BLaER1 (cell line): Measurements from ENCODE around the gene ADRM1.
A peak's percentile ranks its signal among the peaks of the same experiment; 100 is the strongest.

Experiments used
- H3K27ac ChIP-seq: shearing (Covaris generic); formaldehyde crosslinking; 2 replicates; pipeline ENCODE4 v1.8.1; 2022
- H3K27me3 ChIP-seq: shearing (Covaris generic); formaldehyde crosslinking; 2 replicates; pipeline ENCODE4 v1.8.1; 2022
- H3K36me3 ChIP-seq: shearing (Covaris generic); formaldehyde crosslinking; 2 replicates; pipeline ENCODE4 v1.8.1; 2022
- H3K4me1 ChIP-seq: shearing (Covaris generic); formaldehyde crosslinking; 2 replicates; pipeline ENCODE4 v1.8.1; 2022
- H3K4me2 ChIP-seq: shearing (Covaris generic); formaldehyde crosslinking; 2 replicates; pipeline ENCODE4 v1.8.1; 2022
- H3K4me3 ChIP-seq: shearing (Covaris generic); formaldehyde crosslinking; 2 replicates; pipeline ENCODE4 v1.8.1; 2022
- H3K9ac ChIP-seq: shearing (Covaris generic); formaldehyde crosslinking; 2 replicates; pipeline ENCODE4 v1.8.1; 2022
- H3K9me3 ChIP-seq: shearing (Covaris generic); formaldehyde crosslinking; 2 replicates; pipeline ENCODE4 v1.8.1; 2022
- H4K20me1 ChIP-seq: shearing (Covaris generic); formaldehyde crosslinking; 2 replicates; pipeline ENCODE4 v1.8.1; 2022
- Cebpa-rat ChIP-seq: shearing (Covaris generic); IDR thresholded peaks from 2 replicates; pipeline ENCODE4 v1.8.1; 2022

Gene ADRM1

GRCh38 chr20:62335532-62335931, 32.7 kb downstream of the ADRM1 start:
- peaks cover 37% of the 10 kb centered on the region for H3K36me3 ChIP-seq
- H3K9ac ChIP-seq = no peak overlapping the region
- peaks cover 63% of the 10 kb centered on the region for H3K4me1 ChIP-seq
- H3K4me2 ChIP-seq = peak overlapping the region; percentile 94
- no peak overlapping the region for H3K27ac ChIP-seq
- H3K9me3 ChIP-seq = no peaks in the 10 kb centered on the region
- H3K4me3 ChIP-seq = no peak overlapping the region
- no peaks in the 10 kb centered on the region for H3K27me3 ChIP-seq
- TF ChIP-seq Cebpa-rat = no peak
- H4K20me1 ChIP-seq = peaks cover 36% of the 10 kb centered on the region

- TF ChIP-seq Cebpa-rat = no peak
- Histone ChIP-seq H3K27me3 (no peaks in the 10 kb centered on the region), H3K27ac (no peak overlapping the region), H4K20me1 (peaks cover 36% of the 10 kb centered on the region), H3K9me3 (peaks cover 4% of the 10 kb centered on the region), H3K4me1 (peaks cover 71% of the 10 kb centered on the region), H3K36me3 (peaks cover 33% of the 10 kb centered on the region), H3K4me2 (peak overlapping the region; percentile 94), H3K4me3 (no peak overlapping the region), H3K9ac (no peak overlapping the region)
Observed at GRCh38 chr20:62336329-62336728, 33.5 kb downstream of the ADRM1 start.

GRCh38 chr20:62336775-62337557, 34.2 kb downstream of the ADRM1 start:
- Histone ChIP-seq H3K27me3 (no peaks in the 10 kb centered on the region), H3K4me1 (peaks cover 77% of the 10 kb centered on the region), H3K4me2 (peak overlapping the region; percentile 94), H3K4me3 (peak overlapping the region; percentile 28), H3K36me3 (peaks cover 29% of the 10 kb centered on the region), H3K9me3 (peaks cover 6% of the 10 kb centered on the region), H4K20me1 (peaks cover 36% of the 10 kb centered on the region), H3K27ac (peak overlapping the region; percentile 64; the same call in 1 of the 2 replicates), H3K9ac (0 out of 2 replicates have a peak overlapping the region, but pooled peaks have one; percentile 31)
- no peak for TF ChIP-seq Cebpa-rat

GRCh38 chr20:62337558-62338293, 34.9 kb downstream of the ADRM1 start:
- Histone ChIP-seq H3K36me3 (peaks cover 21% of the 10 kb centered on the region), H3K4me2 (peak overlapping the region; percentile 94), H3K4me1 (peaks cover 78% of the 10 kb centered on the region), H3K9me3 (peaks cover 6% of the 10 kb centered on the region), H4K20me1 (peaks cover 36% of the 10 kb centered on the region), H3K9ac (peak overlapping the region; percentile 31; the same call in 1 of the 2 replicates), H3K27ac (peak overlapping the region; percentile 64), H3K27me3 (no peaks in the 10 kb centered on the region), H3K4me3 (peak overlapping the region; percentile 28)
- TF ChIP-seq Cebpa-rat = no peak

GRCh38 chr20:62338294-62338620, 35.5 kb downstream of the ADRM1 start:
- Histone ChIP-seq H3K36me3 (peaks cover 16% of the 10 kb centered on the region), H3K9me3 (peaks cover 6% of the 10 kb centered on the region), H3K4me3 (peak overlapping the region; percentile 28; the same call in 1 of the 2 replicates), H3K9ac (peak overlapping the region; percentile 23; the same call in 1 of the 2 replicates), H3K27ac (peak overlapping the region; percentile 64), H3K4me1 (peaks cover 84% of the 10 kb centered on the region), H4K20me1 (peaks cover 36% of the 10 kb centered on the region), H3K27me3 (no peaks in the 10 kb centered on the region), H3K4me2 (peak overlapping the region; percentile 94)
- TF ChIP-seq Cebpa-rat = no peak

- Histone ChIP-seq H3K27me3 (no peaks in the 10 kb centered on the region), H3K4me3 (peak overlapping the region; percentile 47), H3K9ac (peak overlapping the region; percentile 65), H3K4me2 (peak overlapping the region; percentile 94), H3K36me3 (peaks cover 6% of the 10 kb centered on the region; the same call in 1 of the 2 replicates), H3K9me3 (peaks cover 6% of the 10 kb centered on the region), H3K4me1 (peaks cover 92% of the 10 kb centered on the region), H3K27ac (peak overlapping the region; percentile 69; the same call in 1 of the 2 replicates), H4K20me1 (peaks cover 36% of the 10 kb centered on the region)
- TF ChIP-seq Cebpa-rat = no peak
Observed at GRCh38 chr20:62339647-62340062, 36.9 kb downstream of the ADRM1 start.

- Histone ChIP-seq H3K4me3 (no peak overlapping the region), H3K36me3 (peaks cover 27% of the 10 kb centered on the region), H3K9ac (no peak overlapping the region), H3K4me1 (peaks cover 74% of the 10 kb centered on the region), H3K27me3 (no peaks in the 10 kb centered on the region), H3K4me2 (no peak overlapping the region), H3K27ac (no peak overlapping the region), H4K20me1 (peaks cover 10% of the 10 kb centered on the region), H3K9me3 (peaks cover 6% of the 10 kb centered on the region)
- no peak for TF ChIP-seq Cebpa-rat
Observed at GRCh38 chr20:62342910-62343309, 40.1 kb downstream of the ADRM1 start.

- H3K4me2 ChIP-seq = peak overlapping the region; percentile 70
Observed at GRCh38 chr20:62344092-62344491, 41.3 kb downstream of the ADRM1 start.

GRCh38 chr20:62344782-62345181, 42.0 kb downstream of the ADRM1 start:
- Histone ChIP-seq H3K4me2 (peak overlapping the region; percentile 70), H3K9me3 (peaks cover 16% of the 10 kb centered on the region), H3K27me3 (no peaks in the 10 kb centered on the region), H3K4me1 (peaks cover 55% of the 10 kb centered on the region), H4K20me1 (no peaks in the 10 kb centered on the region), H3K4me3 (no peak overlapping the region), H3K9ac (no peak overlapping the region), H3K36me3 (peaks cover 29% of the 10 kb centered on the region), H3K27ac (no peak overlapping the region)
- peak; percentile 84 for TF ChIP-seq Cebpa-rat

More at GRCh38 chr20:62344092-62344491, 41.3 kb downstream of the ADRM1 start:
- peaks cover 62% of the 10 kb centered on the region for H3K4me1 ChIP-seq
- no peak for TF ChIP-seq Cebpa-rat
- H3K27me3 ChIP-seq = no peaks in the 10 kb centered on the region
- no peak overlapping the region for H3K27ac ChIP-seq
- no peaks in the 10 kb centered on the region for H4K20me1 ChIP-seq
- H3K9ac ChIP-seq = no peak overlapping the region
- H3K36me3 ChIP-seq = peaks cover 28% of the 10 kb centered on the region
- H3K9me3 ChIP-seq = peaks cover 13% of the 10 kb centered on the region
- H3K4me3 ChIP-seq = no peak overlapping the region
